Activated T-helper 1 cell treated with Interleukin-2 at 50 U/mL for 16 hours (primary cell): ENCODE data around the gene ZC3H12D.

Experiments used
- DNase-seq: peaks from one replicate; pipeline ENCODE4 v3.0.0-alpha.2; 2020; ENCODE audit warnings: low read depth

ZC3H12D gene

DNA sequence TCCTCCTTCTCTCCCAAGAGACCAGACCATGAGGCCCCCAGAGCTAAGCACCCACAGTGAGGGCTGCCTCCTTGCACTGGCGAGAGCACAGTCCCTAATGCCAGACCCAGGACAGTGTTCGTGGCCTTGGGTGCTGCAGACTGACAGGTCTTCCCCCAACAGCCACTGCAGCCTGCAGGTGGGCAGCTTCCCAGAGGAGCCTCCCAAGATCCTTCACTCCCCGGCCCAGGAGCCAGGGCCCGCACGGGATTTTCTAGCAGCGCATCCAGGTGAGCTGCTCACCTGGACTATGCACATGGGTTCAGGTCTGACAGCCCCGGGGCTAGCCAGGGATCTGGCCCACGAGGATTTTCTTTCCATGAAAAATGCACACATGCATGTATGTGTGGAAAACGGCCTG lies 43.1 kb downstream of the ZC3H12D start:
- DNase-seq: no peak

GRCh38 chr6:149440735-149441671 lies 43.8 kb downstream of the ZC3H12D start:
- DNase-seq: no peak

GRCh38 chr6:149439626-149440025 lies 45.2 kb downstream of the ZC3H12D start:
- DNase-seq: no peak

- DNase-seq: no peak
Observed at GRCh38 chr6:149438855-149439254, 46.0 kb downstream of the ZC3H12D start.

- no peak for DNase-seq
Observed at GRCh38 chr6:149437212-149437611, 47.6 kb downstream of the ZC3H12D start.

DNA sequence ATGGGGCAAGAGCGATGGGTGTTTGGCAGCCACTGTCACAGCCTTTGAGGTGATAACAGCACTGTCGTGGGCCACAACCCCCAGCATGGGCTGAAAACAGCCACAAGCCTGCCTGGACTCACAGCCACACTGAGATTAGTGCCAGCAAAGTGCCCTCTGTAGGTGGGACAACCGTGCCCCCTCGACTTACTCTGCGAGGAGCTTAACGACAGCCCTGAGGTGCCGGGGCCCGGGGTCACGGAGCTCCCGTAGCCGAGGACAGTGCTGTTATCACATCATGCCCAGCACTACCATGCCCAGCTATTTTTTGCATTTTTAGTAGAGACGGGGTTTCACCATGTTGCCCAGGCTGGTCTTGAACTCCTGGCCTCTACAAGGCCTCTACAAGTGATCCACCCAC lies 48.2 kb downstream of the ZC3H12D start:
- DNase-seq: no peak

- DNase-seq: no peak
Observed at GRCh38 chr6:149435919-149436586, 48.8 kb downstream of the ZC3H12D start.

GRCh38 chr6:149433881-149434280 lies 50.9 kb downstream of the ZC3H12D start:
- no peak for DNase-seq

- no peak for DNase-seq
Observed at GRCh38 chr6:149433405-149433804, 51.4 kb downstream of the ZC3H12D start.

GRCh38 chr6:149431905-149432775 lies 52.7 kb downstream of the ZC3H12D start:
- DNase-seq: peak; percentile 78

GRCh38 chr6:149429427-149430360 lies 55.1 kb downstream of the ZC3H12D start:
- DNase-seq: no peak

DNA sequence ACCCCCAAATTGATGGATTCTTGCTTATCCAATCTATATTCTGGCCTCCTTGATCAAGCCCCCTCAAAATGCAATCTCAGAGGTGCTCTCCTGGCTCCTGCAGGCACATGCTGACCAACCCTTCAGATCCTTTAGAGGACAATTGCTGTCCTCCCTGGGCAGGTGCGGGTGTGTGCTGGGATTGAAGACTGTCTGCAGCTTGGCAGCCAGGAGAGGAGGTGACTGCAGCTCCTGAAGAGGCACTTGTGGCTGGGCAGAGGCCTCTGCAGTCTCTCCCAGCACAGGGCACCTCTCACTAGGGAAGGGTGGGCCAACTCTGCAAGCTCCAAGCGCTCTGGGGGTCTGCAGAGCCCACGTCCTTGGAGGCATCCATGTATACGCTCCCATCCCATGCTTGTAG lies 56.2 kb downstream of the ZC3H12D start:
- DNase-seq: no peak

GRCh38 chr6:149425754-149426153 lies 59.1 kb downstream of the ZC3H12D start:
- no peak for DNase-seq

- DNase-seq: no peak
Observed at GRCh38 chr6:149425224-149425623, 59.6 kb downstream of the ZC3H12D start.

DNA sequence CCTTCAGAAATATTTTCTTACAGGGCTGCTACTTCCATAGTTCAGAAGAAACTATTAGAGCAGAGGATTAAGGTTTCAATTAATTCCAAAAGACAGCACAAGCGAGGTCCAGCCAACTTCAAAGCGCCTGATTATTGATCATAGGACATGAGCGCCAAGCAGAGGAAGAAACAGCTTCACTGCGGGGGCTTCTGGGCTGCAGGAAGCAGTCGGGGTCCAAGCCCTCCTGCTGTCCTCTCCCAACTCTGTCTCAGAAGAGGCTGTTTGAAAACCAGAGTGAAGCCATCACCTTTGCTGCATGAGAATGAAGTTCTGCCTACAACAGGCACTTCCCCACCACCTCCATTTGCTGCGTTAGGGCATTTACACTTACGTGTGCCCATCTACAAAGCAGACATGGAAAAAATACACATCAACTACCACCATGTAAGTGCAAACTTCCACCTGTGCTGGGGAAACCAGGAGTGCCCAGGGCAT lies 60.8 kb downstream of the ZC3H12D start:
- no peak for DNase-seq

DNA sequence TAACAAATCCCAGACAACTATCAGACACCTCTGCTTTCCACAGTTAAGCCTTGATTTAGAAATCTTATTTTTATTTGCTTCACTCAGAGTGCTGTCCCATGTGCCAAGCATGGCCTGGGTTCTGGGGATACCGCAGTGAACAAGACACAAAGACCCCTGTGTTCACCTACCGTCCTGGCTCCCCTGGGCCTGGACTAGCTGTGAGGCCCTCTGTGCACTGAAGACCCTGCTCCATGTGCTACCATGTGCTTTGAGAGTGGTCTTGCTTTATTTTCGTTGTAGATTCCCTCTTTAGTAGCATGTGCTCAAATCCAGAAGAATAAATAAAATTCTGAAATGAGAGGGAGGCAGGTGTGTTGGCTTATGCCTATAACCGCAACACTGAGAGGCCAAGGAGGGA lies 62.2 kb downstream of the ZC3H12D start:
- no peak for DNase-seq

- DNase-seq: no peak
Observed at GRCh38 chr6:149421132-149421531, 63.7 kb downstream of the ZC3H12D start.

GRCh38 chr6:149419696-149420404 lies 65.0 kb downstream of the ZC3H12D start:
- DNase-seq: no peak

- no peak for DNase-seq
Observed at GRCh38 chr6:149414821-149415220, 70.0 kb downstream of the ZC3H12D start.

GRCh38 chr6:149414009-149414408 lies 70.8 kb downstream of the ZC3H12D start:
- DNase-seq: no peak
